Spinal cord (tissue), 10 donors: Measurements from ENCODE around the gene ABCA13. TPM values are rescaled to one million over a fixed set of nuclear protein-coding genes. Genes with fewer than 3 reads are reported as not detected.
A peak's percentile ranks its signal among the peaks of the same experiment; 100 is the strongest.

Source experiments
- DNase-seq, 6 donors: peaks; one replicate each; pipeline versions ENCODE4 v3.0.0 to v3.0.0-alpha.2; 2013 to 2015; ENCODE audit warnings: low spot score in 6 of 6, low read depth in 4 of 6
- H3K27ac ChIP-seq: one replicate; pipeline ENCODE4 v1.5.1; 2013; ENCODE audit warnings: low read depth, low read length, control low read depth
- H3K27me3 ChIP-seq: one replicate; pipeline ENCODE4 v1.6.1; 2013; ENCODE audit warnings: low read length; ENCODE audit not compliant: control insufficient read depth, insufficient read depth
- H3K36me3 ChIP-seq: one replicate; pipeline ENCODE4 v1.6.1; 2013; ENCODE audit warnings: low read length; ENCODE audit not compliant: control insufficient read depth, insufficient read depth
- H3K4me1 ChIP-seq: one replicate; pipeline ENCODE4 v1.6.1; 2013; ENCODE audit warnings: low read length; ENCODE audit not compliant: control insufficient read depth, insufficient read depth
- H3K4me3 ChIP-seq: one replicate; pipeline ENCODE4 v1.5.1; 2013; ENCODE audit warnings: low read depth, low read length, control low read depth
- H3K9me3 ChIP-seq: one replicate; pipeline ENCODE4 v1.6.1; 2013; ENCODE audit warnings: low read length; ENCODE audit not compliant: control insufficient read depth, insufficient read depth
- WGBS: methylation state at CpG from one replicate; pipeline ENCODE4 v1.1.5; 2013; ENCODE audit warnings: missing lambda C conversion rate; ENCODE audit not compliant: insufficient coverage; 5-methylcytosine and 5-hydroxymethylcytosine counted together
- polyA plus RNA-seq, 2 donors: library from polyadenylated mRNA; unstranded; fragments of 120-200 nt; gene quantifications; one replicate each; pipeline ENCODE4 v1.2.1, GENCODE V29; 2013; ENCODE audit not compliant: insufficient read length in 2 of 2
- total RNA-seq, 2 donors: library from RNA; depleted of rRNA in 1 of 2; stranded (reverse); fragments of 120-200 nt in 1 of 2; fragments of >200 nt in 1 of 2; gene quantifications; one replicate each; pipeline versions ENCODE4 v1.2.3 to v1.2.4, GENCODE V29; 2013 to 2014
- donor health status: healthy.

Gene ABCA13
- total and polyA plus RNA-seq, 4 donors: 0.33 to 5.8 (median 0.72) TPM

GRCh38 chr7:48366096-48366495 is 194.8 kb downstream of the ABCA13 start:
- DNase-seq: no peak
- Histone ChIP-seq H3K9me3 (peaks cover 1% of the 10 kb centered on the region), H3K27me3 (no peaks in the 10 kb centered on the region), H3K27ac (no peak overlapping the region), H3K4me3 (no peak overlapping the region), H3K4me1 (no peaks in the 10 kb centered on the region), H3K36me3 (no peaks in the 10 kb centered on the region)
- WGBS: 94% methylated on average over 3 of the region's 4 CpGs

GRCh38 chr7:48376263-48376662 is 205.0 kb downstream of the ABCA13 start:
- no peak overlapping the region for H3K27ac ChIP-seq
- no peak for DNase-seq
- no peaks in the 10 kb centered on the region for H3K4me1 ChIP-seq
- H3K9me3 ChIP-seq: no peaks in the 10 kb centered on the region
- H3K4me3 ChIP-seq: no peak overlapping the region
- no peaks in the 10 kb centered on the region for H3K27me3 ChIP-seq
- no peaks in the 10 kb centered on the region for H3K36me3 ChIP-seq

GRCh38 chr7:48380921-48381320 is 209.7 kb downstream of the ABCA13 start:
- H3K4me3 ChIP-seq: no peak overlapping the region
- no peaks in the 10 kb centered on the region for H3K9me3 ChIP-seq
- H3K36me3 ChIP-seq: no peaks in the 10 kb centered on the region
- WGBS: 100% methylated on average over 1 of the region's 1 CpG
- DNase-seq: no peak
- H3K27me3 ChIP-seq: no peaks in the 10 kb centered on the region
- no peaks in the 10 kb centered on the region for H3K4me1 ChIP-seq
- no peak overlapping the region for H3K27ac ChIP-seq

- Histone ChIP-seq H3K27ac (no peak overlapping the region), H3K4me1 (no peaks in the 10 kb centered on the region), H3K4me3 (no peak overlapping the region), H3K36me3 (no peaks in the 10 kb centered on the region), H3K27me3 (no peaks in the 10 kb centered on the region), H3K9me3 (no peaks in the 10 kb centered on the region)
- WGBS: 66% methylated on average over 4 of the region's 8 CpGs
- DNase-seq: peak in 2 of 6 donors; percentile 35 to 52
Observed at GRCh38 chr7:48381571-48381970, 210.3 kb downstream of the ABCA13 start.

- no peaks in the 10 kb centered on the region for H3K9me3 ChIP-seq
- H3K27me3 ChIP-seq: no peaks in the 10 kb centered on the region
- H3K36me3 ChIP-seq: no peaks in the 10 kb centered on the region
- DNase-seq: no peak
- H3K4me3 ChIP-seq: no peak overlapping the region
- no peaks in the 10 kb centered on the region for H3K4me1 ChIP-seq
- H3K27ac ChIP-seq: no peak overlapping the region
- WGBS: 94% methylated on average over 4 of the region's 6 CpGs
Observed at GRCh38 chr7:48384180-48384752, 213.0 kb downstream of the ABCA13 start.

GRCh38 chr7:48387932-48388331 is 216.7 kb downstream of the ABCA13 start:
- no CpG with 5 or more reads among the region's 2 CpGs for WGBS
- no peak for DNase-seq
- H3K4me3 ChIP-seq: no peak overlapping the region
- H3K36me3 ChIP-seq: no peaks in the 10 kb centered on the region
- H3K27ac ChIP-seq: no peak overlapping the region
- H3K9me3 ChIP-seq: no peaks in the 10 kb centered on the region
- H3K27me3 ChIP-seq: no peaks in the 10 kb centered on the region
- no peaks in the 10 kb centered on the region for H3K4me1 ChIP-seq

GRCh38 chr7:48388911-48389310 is 217.7 kb downstream of the ABCA13 start:
- DNase-seq: no peak

GRCh38 chr7:48389977-48390376 is 218.7 kb downstream of the ABCA13 start:
- H3K27ac ChIP-seq: no peak overlapping the region
- no peak for DNase-seq
- H3K4me3 ChIP-seq: no peak overlapping the region
- H3K27me3 ChIP-seq: no peaks in the 10 kb centered on the region
- WGBS: no CpG with 5 or more reads among the region's 2 CpGs
- no peaks in the 10 kb centered on the region for H3K4me1 ChIP-seq
- H3K9me3 ChIP-seq: no peaks in the 10 kb centered on the region
- H3K36me3 ChIP-seq: no peaks in the 10 kb centered on the region

More at GRCh38 chr7:48388911-48389310, 217.7 kb downstream of the ABCA13 start:
- Histone ChIP-seq H3K36me3 (no peaks in the 10 kb centered on the region), H3K4me1 (no peaks in the 10 kb centered on the region), H3K27me3 (no peaks in the 10 kb centered on the region), H3K9me3 (no peaks in the 10 kb centered on the region), H3K4me3 (no peak overlapping the region), H3K27ac (no peak overlapping the region)
- WGBS: 93% methylated on average over 3 of the region's 4 CpGs

GRCh38 chr7:48390388-48391327 is 219.4 kb downstream of the ABCA13 start:
- H3K27ac ChIP-seq: no peak overlapping the region
- no peak for DNase-seq
- H3K36me3 ChIP-seq: no peaks in the 10 kb centered on the region
- H3K9me3 ChIP-seq: no peaks in the 10 kb centered on the region
- no peaks in the 10 kb centered on the region for H3K4me1 ChIP-seq
- 88% methylated on average over 1 of the region's 6 CpGs for WGBS
- no peak overlapping the region for H3K4me3 ChIP-seq
- no peaks in the 10 kb centered on the region for H3K27me3 ChIP-seq

GRCh38 chr7:48398191-48398590 is 226.9 kb downstream of the ABCA13 start:
- no peaks in the 10 kb centered on the region for H3K27me3 ChIP-seq
- WGBS: no CpG with 5 or more reads among the region's 2 CpGs
- no peaks in the 10 kb centered on the region for H3K36me3 ChIP-seq
- H3K27ac ChIP-seq: no peak overlapping the region
- H3K4me3 ChIP-seq: no peak overlapping the region
- H3K4me1 ChIP-seq: no peaks in the 10 kb centered on the region
- H3K9me3 ChIP-seq: no peaks in the 10 kb centered on the region
- peak in 3 of 6 donors; percentile 21 to 91 (median 24) for DNase-seq
